HepG2 (cell line): Measurements from ENCODE around the gene WWP2. TPM values are rescaled to one million over a fixed set of nuclear protein-coding genes. Genes with fewer than 3 reads are reported as not detected.

Experiments used
- ATF3 ChIP-seq: sonication (generic); formaldehyde crosslinking; IDR thresholded peaks from 2 replicates; pipeline ENCODE4 v1.4.0; 2020; ENCODE audit warnings: missing genetic modification reagents
- CREB1 ChIP-seq, 2 experiments: fragments of 450-650 bp in 1 of 2; IDR thresholded peaks; 2 replicates each; pipeline ENCODE4 v1.6.1; 2016 to 2017; ENCODE audit warnings: control low read depth in 1 of 2, mild to moderate bottlenecking in 1 of 2, missing compliant biosample characterization in 1 of 2, missing genetic modification characterization in 1 of 2
- E2F1 ChIP-seq: sonication (generic); formaldehyde crosslinking; IDR thresholded peaks from 2 replicates; pipeline ENCODE4 v1.5.0; 2020; ENCODE audit warnings: missing genetic modification reagents
- GABPA ChIP-seq, 2 experiments: IDR thresholded peaks; 2 replicates each; pipeline ENCODE4 v1.6.1; 2011 to 2016; ENCODE audit warnings: low read depth in 2 of 2, low read length in 1 of 2, missing biosample characterization in 1 of 2, missing genetic modification characterization in 1 of 2
- GATAD1 ChIP-seq: IDR thresholded peaks from 2 replicates; pipeline ENCODE4 v1.6.1; 2016; ENCODE audit warnings: missing genetic modification reagents, missing compliant biosample characterization
- IRF2 ChIP-seq: IDR thresholded peaks from 2 replicates; pipeline ENCODE4 v1.6.1; 2018; ENCODE audit warnings: missing genetic modification reagents, missing compliant biosample characterization
- KDM1A ChIP-seq: IDR thresholded peaks from 2 replicates; pipeline ENCODE4 v1.6.1; 2016; ENCODE audit warnings: missing compliant biosample characterization
- KMT2A ChIP-seq: sonication (generic); formaldehyde crosslinking; IDR thresholded peaks from 2 replicates; pipeline ENCODE4 v1.4.0; 2020; ENCODE audit warnings: missing genetic modification reagents
- MAX ChIP-seq: IDR thresholded peaks from 2 replicates; pipeline ENCODE4 v1.6.1; 2012; ENCODE audit warnings: inconsistent platforms
- MBD4 ChIP-seq: IDR thresholded peaks from 2 replicates; pipeline ENCODE4 v1.6.1; 2012; ENCODE audit warnings: low read length, inconsistent platforms, borderline replicate concordance
- NONO ChIP-seq, 2 experiments: fragments of 450-650 bp in 1 of 2; sonication (generic) in 1 of 2; formaldehyde crosslinking in 1 of 2; IDR thresholded peaks in 1 of 2; conservative IDR thresholded peaks in 1 of 2; 2 replicates each; pipeline versions ENCODE4 v1.6.1 to v1.8.0; 2017 to 2022; ENCODE audit warnings: mild to moderate bottlenecking in 1 of 2, missing genetic modification reagents in 1 of 2, moderate library complexity in 1 of 2
- PATZ1 ChIP-seq: sonication (generic); formaldehyde crosslinking; IDR thresholded peaks from 2 replicates; pipeline ENCODE4 v1.4.0; 2020; ENCODE audit warnings: missing genetic modification reagents
- PITX1 ChIP-seq: sonication (generic); formaldehyde crosslinking; IDR thresholded peaks from 2 replicates; pipeline ENCODE4 v1.5.1; 2020; ENCODE audit warnings: mild to moderate bottlenecking, missing genetic modification reagents
- SALL1 ChIP-seq: sonication (generic); formaldehyde crosslinking; IDR thresholded peaks from 2 replicates; pipeline ENCODE4 v1.8.0; 2022; ENCODE audit warnings: mild to moderate bottlenecking, missing genetic modification reagents
- SKI ChIP-seq: fragments of 450-650 bp; IDR thresholded peaks from one replicate; pipeline ENCODE4 v1.6.1; 2018; ENCODE audit warnings: mild to moderate bottlenecking; ENCODE audit not compliant: partially characterized antibody
- TARDBP ChIP-seq: sonication (generic); formaldehyde crosslinking; IDR thresholded peaks from 2 replicates; pipeline ENCODE4 v1.8.0; 2022; ENCODE audit warnings: mild to moderate bottlenecking, missing genetic modification reagents
- YY1 ChIP-seq: IDR thresholded peaks from 2 replicates; pipeline ENCODE4 v1.6.1; 2011; ENCODE audit warnings: low read length, low read depth, moderate library complexity, mild to moderate bottlenecking; ENCODE audit not compliant: insufficient read depth, insufficient replicate concordance
- ZFAT ChIP-seq: sonication (generic); formaldehyde crosslinking; conservative IDR thresholded peaks from 2 replicates; pipeline ENCODE4 v1.8.1; 2023; ENCODE audit warnings: missing genetic modification reagents, inconsistent platforms
- ZNF138 ChIP-seq: sonication (generic); formaldehyde crosslinking; IDR thresholded peaks from 2 replicates; pipeline ENCODE4 v1.5.0; 2020; ENCODE audit warnings: mild to moderate bottlenecking, low read depth, missing genetic modification reagents
- ZNF329 ChIP-seq: sonication (generic); formaldehyde crosslinking; IDR thresholded peaks from 2 replicates; pipeline ENCODE4 v1.9.0; 2021; ENCODE audit warnings: low read depth, mild to moderate bottlenecking, missing genetic modification reagents
- ZNF431 ChIP-seq: sonication (generic); formaldehyde crosslinking; IDR thresholded peaks from 2 replicates; pipeline ENCODE4 v1.9.0; 2022; ENCODE audit warnings: missing genetic modification reagents, low read depth, mild to moderate bottlenecking, borderline replicate concordance
- ZNF629 ChIP-seq: sonication (generic); formaldehyde crosslinking; conservative IDR thresholded peaks from 2 replicates; pipeline ENCODE4 v1.5.0; 2020; ENCODE audit warnings: missing genetic modification reagents
- ZNF639 ChIP-seq: conservative IDR thresholded peaks from 2 replicates; pipeline ENCODE4 v1.6.1; 2018; ENCODE audit warnings: missing genetic modification reagents
- ZNF83 ChIP-seq: sonication (generic); formaldehyde crosslinking; IDR thresholded peaks from 2 replicates; pipeline ENCODE4 v1.4.0; 2020; ENCODE audit warnings: missing genetic modification reagents, mild to moderate bottlenecking, borderline replicate concordance
- polyA plus RNA-seq, 8 experiments: library from polyadenylated mRNA; depleted of rRNA in 3 of 8; stranded (reverse) in 7 of 8; unstranded in 1 of 8; fragments of >200 nt; fragmentation: Illumina TruSeq in 4 of 8; extraction: Trizol in 4 of 8; gene quantifications; 2 replicates each; pipeline versions ENCODE4 v1.2.1 to v1.2.3, GENCODE V29; 2011 to 2016; ENCODE audit warnings: low read depth in 4 of 8, missing spikeins in 1 of 8, mixed read lengths in 1 of 8; ENCODE audit not compliant: insufficient read depth in 1 of 8
- total RNA-seq, 5 experiments: library from RNA; depleted of rRNA; stranded (reverse); fragments of >200 nt; fragmentation: Illumina TruSeq; extraction: Trizol; gene quantifications; 2 replicates each; pipeline ENCODE4 v1.2.3, GENCODE V29; 2016; ENCODE audit warnings: low read depth in 1 of 5

WWP2 gene
- total and polyA plus RNA-seq, 2 of the 13 experiments (the other 11 are each of a cell fraction or from before 2014, with no cell fraction given), result 11.4 to 28.2 TPM

GRCh38 chr16:69754469-69755310 lies 7.4 kb upstream of the WWP2 start, which contains the start of gene NOB1 (continued):
- TF ChIP-seq YY1, result peak; percentile 97
- TF ChIP-seq CREB1 (IDR thresholded peaks at IDR 0.05), result no peak
- no peak for TF ChIP-seq CREB1 (CRISPR knock-in tag; IDR thresholded peaks at IDR 0.05)
- TF ChIP-seq ATF3, result peak; percentile 61
- peak; percentile 93 for TF ChIP-seq KMT2A (CRISPR knock-in tag)
- TF ChIP-seq ZNF83 (CRISPR knock-in tag), result 0 out of 2 replicates have a peak, but pooled peaks have one; percentile 38
- TF ChIP-seq ZFAT, result no peak; the same call in 1 of the 2 replicates
- no peak for TF ChIP-seq ZNF629 (CRISPR knock-in tag)
- peak; percentile 77; the same call in 1 of the 2 replicates for TF ChIP-seq PITX1 (CRISPR knock-in tag)
- no peak for TF ChIP-seq SKI
- TF ChIP-seq KDM1A, result no peak
- TF ChIP-seq MBD4, result no peak
- TF ChIP-seq ZNF329 (CRISPR knock-in tag), result no peak
- peak; percentile 69; the same call in 1 of the 2 replicates for TF ChIP-seq IRF2
- TF ChIP-seq PATZ1, result peak; percentile 67
- peak; percentile 46 for TF ChIP-seq E2F1 (CRISPR knock-in tag)
- TF ChIP-seq ZNF138 (CRISPR knock-in tag), result peak; percentile 99
- TF ChIP-seq NONO (IDR thresholded peaks at IDR 0.05), result no peak
- peak; percentile 97 for TF ChIP-seq NONO (CRISPR knock-in tag; conservative IDR thresholded peaks at IDR 0.05)
- TF ChIP-seq GABPA (IDR thresholded peaks at IDR 0.05; ENCODE audit: low read depth, low read length), result no peak
- TF ChIP-seq GABPA (CRISPR knock-in tag; IDR thresholded peaks at IDR 0.05; ENCODE audit: low read depth), result 0 out of 2 replicates have a peak, but pooled peaks have one; percentile 42
- peak; percentile 66; the same call in 1 of the 2 replicates for TF ChIP-seq ZNF639 (CRISPR knock-in tag)
- TF ChIP-seq ZNF431 (CRISPR knock-in tag), result peak; percentile 96; the same call in 1 of the 2 replicates
- TF ChIP-seq MAX, result peak; percentile 99
- TF ChIP-seq TARDBP (CRISPR knock-in tag), result peak; percentile 94
- TF ChIP-seq SALL1 (CRISPR knock-in tag), result peak; percentile 96
- peak; percentile 93 for TF ChIP-seq GATAD1
